GM18517 (cell line): ENCODE results near the gene TNNC1.

ENCODE experiments used
- ATAC-seq: cut with Tn5 transposase; IDR thresholded peaks from one replicate; pipeline ENCODE4 v1.9.1; 2021; ENCODE audit warnings: mild to moderate bottlenecking, moderate library complexity; ENCODE audit not compliant: unreplicated experiment

The TNNC1 gene

DNA sequence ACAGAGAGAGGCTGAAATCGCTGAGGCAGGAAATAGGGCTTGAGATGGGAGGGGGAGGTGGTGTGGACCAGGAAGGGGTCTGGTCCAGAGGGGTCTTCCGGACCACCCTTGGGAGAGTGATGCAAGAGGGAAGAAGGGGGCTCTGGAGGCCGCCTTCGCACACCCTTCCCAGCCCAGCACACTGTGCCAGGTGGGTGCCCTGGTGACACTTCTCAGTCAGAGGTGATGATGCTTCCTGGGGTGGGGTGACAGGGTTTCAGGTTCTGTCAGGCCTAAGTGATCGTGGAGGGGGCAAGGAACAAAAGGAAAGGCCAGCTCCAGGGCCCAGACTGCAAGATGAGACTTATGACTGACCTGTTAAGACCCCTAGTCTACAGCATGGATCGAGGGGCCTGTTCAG lies 21.6 kb downstream of the TNNC1 start:
- ATAC-seq: no peak

DNA sequence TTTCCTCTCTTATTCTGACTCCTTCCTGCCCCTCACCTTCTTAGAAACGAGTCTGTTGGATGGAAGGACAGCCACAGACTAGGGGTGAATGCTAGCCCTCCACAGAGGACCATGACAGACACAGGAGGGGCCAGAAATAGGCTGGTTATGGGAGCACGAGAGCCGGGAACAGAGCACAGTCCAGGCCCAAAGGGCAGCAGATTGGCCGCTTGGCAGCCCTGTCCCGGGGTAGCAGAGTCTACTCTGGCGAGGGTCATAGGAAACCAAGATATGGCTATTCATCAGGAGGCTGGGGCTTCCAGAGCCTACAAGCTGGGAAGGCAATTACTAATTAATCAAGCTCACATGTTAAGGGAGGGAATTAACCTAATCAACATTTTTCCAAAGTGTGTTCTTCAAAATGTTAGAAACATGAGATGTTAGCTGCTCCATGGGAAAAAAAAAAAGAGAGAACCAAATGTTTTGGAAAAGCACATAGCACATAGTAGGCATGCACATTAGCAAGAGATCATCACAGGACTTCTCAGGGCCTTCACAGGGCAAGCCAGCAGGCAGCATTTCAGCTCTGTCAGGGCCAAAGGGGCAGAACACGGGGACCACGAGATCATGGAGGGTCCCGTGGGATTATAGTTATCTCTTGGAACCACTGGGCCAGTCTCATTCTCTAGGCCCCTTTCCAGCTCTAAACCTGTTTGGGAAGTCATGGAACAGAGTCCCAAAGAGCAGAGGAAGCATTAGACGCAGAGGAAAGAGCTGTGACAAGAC lies 22.2 kb downstream of the TNNC1 start:
- ATAC-seq: no peak

DNA sequence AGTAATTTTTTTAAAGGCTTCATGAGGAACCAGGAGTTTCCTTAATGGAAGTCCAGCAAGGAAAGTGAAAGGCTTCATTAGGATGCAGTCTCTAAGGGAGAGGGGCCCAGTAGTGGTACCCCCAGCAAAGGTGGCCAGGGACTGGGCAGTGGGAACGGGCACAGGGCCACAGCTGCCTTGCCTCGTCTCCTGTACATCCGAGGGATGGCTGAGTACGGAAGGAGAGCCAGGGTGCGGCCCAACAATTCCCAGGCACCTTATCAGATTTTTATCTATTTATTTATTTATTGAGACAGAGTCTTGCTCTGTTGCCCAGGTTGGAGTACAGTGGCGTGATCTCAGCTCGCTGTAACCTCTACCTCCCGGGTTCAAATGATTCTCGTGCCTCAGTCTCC lies 23.4 kb downstream of the TNNC1 start:
- no peak for ATAC-seq

DNA sequence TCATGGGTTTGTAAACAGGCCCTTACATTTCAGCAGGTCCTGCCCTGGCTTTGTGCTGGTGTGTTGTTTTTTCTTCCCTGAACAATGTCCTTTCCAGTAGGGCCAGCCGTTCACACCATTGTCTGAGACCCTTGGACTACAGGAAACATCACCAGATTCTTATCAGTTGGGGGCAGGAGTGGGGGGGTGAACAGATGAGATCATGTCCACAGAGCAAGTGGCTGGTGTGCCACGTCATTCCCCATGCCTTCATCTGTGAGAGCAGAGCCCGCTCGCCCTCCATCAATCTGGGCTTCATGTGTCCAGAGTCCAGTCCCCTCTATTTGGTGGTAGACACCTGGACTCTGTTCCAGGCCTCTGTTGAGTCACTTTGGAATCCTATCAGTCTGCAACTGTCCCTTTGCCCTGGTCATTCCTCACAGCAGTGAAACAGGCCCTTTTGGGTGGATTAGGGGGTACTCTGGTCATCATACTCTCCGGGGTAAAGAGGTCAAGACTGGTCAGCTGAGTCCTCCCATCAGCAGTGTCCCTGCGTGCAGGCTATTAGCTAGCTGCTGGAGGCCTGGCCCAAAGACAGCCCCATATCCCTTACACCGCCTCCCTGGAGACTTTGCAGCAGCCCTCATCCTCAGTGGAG lies 23.9 kb downstream of the TNNC1 start:
- no peak for ATAC-seq

DNA sequence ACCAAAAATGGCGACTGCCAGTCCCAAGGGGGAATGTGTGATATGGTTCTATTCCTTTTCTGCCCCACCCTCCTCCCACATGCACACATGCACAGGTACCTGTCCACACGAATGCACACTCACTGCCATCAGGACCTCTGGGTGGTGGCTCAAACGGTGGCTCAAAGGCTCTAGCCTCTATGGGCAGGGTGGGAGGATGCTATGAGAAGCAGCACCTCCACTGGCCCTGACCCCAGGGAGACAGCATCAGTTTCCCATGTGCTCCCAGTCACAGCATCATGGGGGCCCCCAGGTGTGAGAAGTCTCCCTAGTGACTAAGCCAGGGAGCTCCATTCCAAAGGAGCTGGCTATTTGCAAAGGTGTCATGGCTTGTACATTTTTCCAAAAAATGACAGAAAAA lies 24.8 kb downstream of the TNNC1 start:
- ATAC-seq: no peak

DNA sequence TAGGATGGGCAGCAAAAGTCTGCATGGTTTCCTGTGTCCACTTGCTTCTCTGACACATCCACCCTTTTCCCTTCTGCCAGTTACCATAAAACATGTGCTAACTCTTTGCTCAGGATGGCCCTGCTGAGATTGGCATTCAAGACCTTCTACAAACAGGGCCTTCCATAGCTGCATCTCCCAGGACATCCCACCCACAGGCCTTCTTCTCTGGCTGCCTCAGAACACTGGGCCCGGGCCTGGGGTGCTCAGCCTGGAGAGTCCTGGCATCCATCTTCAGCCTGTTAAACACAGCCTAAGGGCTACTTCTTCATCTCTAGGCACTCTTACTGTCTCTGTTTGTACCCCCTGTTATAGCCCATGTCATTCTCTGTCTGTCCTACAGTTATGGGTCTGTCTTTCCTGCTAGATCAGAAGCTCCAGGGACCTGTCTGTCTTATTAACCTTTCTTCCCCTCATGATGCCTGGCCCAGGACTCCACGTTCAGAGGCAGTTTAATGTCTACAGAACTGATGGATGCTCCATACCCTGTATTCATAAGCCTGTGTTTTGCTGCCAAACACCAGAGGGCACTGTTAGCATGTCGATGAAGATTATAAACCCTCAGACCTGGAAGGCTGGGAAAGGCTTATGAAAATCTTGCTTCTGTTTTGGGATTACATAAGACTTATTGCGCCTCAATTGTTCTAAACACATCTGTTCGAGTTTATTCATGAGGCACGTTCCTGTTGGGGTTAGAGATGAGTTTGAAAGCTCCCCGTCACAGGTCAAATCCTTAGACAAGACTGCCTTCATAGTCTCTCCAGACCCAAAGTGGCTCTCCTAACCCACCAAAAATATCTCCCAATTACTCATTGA lies 25.5 kb downstream of the TNNC1 start:
- no peak for ATAC-seq

DNA sequence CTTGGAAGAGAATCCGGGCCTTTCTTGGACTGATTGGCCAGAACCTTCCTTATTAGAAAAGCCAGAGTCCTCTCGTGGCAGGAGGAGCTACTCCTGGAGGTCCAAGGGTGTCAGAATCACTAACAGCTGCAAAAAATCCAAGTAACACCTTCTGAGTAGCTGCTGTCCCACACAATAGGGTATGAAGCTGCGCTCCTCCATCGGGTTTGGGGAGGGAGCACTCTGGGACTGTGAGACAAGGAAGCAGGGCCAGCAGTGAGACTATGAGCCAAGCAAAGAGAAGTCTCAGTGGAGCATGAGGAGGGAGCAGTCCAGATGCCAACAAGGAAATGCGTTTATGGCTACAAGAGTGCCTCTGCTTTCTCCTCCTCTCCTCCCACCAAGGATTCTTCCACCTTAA lies 30.7 kb downstream of the TNNC1 start:
- no peak for ATAC-seq

DNA sequence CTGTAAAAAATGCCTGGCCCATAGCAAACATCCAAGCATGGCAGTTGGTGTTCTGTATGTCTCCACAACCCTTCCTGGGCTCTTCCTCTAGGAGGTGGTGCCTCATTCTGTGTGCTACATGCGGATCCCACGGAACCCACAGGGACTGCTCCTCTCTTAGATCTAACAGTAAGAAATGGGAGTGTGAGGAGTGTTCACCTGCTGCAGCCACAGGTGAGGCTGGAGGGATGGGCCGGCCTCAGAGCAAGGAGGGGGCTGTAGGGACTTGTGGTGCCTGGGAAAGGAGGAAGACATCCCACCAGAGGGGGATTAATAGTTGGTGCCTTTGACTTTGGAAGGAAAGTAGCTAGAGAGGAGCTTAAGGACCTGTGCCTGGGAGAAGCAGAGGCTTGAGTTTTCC lies 31.2 kb downstream of the TNNC1 start:
- ATAC-seq: no peak

DNA sequence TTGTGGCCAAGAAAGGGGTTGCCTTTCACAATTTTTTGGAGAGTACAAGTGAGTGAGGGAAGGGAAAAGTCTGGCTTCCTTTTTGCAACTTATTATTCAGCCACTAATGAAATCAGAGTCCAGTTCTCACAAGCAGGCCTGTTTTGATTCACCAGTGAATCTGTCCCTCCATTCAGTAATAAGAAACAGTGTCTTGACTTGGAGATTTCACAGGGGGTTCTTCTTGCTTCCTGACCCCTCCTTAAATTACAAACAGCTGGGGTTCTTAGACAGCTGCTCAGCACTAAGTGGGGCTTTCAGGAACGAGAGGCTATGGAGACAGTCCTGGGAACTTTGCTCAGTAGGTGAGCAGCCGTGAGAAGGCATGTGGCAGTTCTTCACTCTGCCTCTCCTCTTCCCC lies 33.5 kb downstream of the TNNC1 start:
- no peak for ATAC-seq

DNA sequence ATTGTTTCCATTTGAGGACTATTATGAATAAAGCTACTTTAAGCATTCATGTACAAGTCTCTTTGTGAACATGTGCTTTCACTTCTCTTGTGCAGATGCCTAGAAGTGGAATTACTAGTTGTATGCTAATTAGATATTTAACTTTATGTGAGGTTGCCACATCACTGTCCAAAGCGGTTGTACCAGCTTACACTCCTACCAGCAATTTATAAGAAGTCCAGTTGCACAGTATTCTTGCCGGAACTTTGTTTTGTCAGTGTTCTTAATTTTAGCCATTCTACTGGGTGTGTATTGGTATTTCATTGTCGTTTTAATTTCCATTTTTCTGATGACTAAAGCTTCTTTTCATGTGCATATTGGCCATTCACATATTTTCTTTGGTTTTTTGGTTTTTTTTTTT lies 38.0 kb downstream of the TNNC1 start:
- ATAC-seq: no peak

DNA sequence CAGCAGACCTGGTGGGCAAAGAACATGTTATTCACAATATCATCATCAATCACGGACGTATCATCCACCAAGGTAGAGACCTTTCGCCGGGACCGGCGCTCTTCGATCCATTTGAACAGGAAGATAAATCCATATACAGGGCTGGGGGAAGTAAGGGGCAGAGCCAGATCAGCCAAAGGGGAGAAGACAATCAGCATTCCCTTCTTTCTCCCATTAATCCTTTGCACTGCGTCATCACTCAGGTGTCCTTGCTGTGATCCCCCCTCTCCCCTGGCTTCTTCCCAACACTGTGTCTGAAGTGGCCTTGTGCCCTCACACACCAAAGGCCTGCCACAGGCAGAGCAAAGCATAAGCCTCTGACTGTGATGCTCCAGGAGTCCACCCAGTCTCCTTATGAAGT lies 45.4 kb downstream of the TNNC1 start:
- ATAC-seq: no peak

DNA sequence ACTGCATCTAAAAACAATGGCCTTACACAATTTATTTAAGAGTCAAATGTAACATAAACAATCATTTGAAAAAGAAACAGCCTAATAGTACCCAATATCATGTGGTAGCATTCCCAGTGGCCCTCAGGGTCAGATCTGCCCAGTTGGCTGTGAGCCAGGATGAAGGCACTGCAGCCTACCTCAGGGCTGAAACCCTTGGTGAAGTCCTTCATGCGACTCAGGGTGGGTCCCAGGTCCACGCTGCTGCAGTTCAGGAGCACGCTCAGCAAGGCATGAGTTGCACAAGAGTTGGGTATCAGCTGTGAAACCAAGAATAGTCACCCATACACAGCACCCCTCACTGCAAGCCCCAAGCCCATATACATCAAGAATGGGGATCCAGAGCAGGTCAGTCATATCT lies 46.1 kb downstream of the TNNC1 start:
- ATAC-seq: no peak

DNA sequence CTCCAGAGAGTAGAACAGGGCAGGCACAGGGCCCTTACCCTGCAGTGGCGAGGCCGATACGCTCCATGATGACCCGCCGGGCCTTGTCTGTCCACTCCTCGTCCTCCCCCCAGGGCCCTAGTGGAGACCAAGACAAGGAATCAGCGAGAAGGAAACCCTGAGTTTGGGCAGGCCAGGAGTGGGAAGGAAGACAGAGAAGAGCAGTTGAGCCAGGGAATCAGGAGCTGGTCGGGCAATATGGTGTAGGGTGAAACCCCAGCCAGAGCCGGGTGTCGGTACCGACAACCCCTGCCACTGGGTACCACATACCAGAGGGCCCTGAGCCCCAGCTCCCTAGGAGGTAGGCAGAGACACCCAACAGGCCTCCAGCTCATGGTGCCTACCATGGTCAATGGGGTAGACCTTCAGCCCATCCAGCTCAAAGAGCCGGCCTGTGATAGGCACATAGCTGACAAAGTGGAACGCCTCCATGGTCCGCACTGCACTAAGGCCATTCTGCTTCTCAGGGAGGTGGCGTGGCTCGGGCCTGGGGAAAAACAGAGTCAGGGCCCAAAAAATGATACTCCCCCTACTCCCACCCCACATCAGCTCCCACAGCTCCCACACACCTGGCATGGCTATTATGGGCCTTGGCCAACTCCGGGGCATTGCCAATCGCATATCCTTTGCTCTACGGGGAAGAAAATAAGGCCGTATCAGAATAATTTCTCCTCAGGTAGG lies 46.9 kb downstream of the TNNC1 start:
- ATAC-seq: no peak

DNA sequence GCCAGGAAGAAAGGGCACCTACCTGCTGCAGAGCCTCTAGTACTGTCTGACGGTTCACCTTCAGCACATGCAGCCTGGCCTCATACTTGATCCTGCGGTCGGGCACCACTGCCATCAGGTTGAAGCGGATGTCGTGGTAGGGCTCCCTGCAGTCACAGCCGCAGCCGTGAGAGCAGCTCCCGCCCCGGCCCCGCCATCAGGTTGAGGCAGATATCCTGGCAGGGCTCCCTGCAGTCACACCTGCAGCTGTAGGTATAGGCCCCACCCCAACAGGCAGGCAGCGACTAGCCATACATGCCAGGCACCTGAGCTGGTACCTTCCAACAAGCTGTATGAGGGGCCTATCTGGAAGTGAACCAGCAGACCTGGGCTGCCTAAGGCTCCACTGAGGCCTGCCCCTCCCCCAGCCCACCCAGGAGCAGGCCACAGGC lies 47.6 kb downstream of the TNNC1 start:
- ATAC-seq: no peak

DNA sequence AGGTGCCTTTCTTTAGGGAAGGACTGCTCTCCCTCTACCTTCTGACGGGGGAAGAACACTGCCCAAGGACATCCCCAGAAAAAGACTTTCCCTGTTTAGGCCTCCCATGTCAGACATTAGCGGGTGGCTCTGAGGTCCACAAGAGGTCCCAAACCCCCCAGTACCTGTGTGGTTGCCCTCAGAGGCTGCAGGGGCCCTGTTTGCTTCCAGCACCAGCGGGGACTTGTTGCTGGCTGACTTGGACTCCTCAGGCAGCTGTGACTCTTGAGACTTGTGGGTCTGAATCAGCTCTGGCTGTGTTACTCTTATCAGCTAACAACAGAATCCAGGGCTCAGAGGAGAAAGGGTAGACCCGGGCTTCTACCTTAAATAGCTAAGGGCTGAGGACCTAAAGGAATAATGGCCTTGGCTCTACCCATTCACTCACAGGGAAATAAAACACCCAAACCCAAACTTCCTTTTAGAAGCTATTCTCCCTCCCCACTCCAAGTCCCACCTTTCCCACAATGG lies 48.2 kb downstream of the TNNC1 start:
- no peak for ATAC-seq

DNA sequence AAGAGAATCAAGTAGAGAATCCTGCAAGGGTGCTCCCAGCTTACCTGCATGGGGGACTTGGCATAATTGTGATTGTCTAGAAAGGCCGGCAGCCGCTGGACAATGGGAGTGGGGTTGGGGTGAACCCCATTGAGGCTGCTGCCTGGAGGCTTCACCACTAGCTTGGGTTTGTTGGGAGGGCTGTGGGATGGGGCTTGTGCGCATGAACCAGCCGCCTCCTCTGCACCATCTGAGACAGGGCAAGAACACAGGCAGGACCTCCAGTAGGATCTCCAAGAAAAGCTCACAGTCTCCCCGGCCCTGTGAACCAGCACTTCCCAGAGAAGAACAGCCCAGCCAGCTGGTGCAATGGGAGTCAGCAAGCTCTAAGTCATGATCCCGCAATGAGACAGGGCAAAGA lies 48.8 kb downstream of the TNNC1 start:
- ATAC-seq: no peak

DNA sequence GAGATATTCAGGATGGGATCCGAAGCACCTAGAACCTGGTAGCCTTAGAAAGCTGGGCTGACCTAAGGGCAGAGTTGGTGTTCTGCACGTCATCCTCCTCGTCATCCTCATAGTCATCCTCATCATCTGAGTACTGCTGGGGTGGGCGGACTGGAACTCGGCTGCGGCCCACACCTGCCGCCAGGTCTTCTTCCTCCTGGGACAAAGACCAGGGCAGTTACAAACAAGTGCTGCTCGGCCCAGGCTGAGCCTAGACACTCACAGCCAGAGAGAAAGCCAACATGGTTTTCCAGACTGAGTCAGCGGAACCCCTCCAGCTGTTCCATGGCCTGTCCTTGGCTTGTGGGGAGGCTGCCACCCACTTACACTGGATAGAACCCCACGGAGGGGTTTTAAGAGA lies 49.5 kb downstream of the TNNC1 start:
- no peak for ATAC-seq

DNA sequence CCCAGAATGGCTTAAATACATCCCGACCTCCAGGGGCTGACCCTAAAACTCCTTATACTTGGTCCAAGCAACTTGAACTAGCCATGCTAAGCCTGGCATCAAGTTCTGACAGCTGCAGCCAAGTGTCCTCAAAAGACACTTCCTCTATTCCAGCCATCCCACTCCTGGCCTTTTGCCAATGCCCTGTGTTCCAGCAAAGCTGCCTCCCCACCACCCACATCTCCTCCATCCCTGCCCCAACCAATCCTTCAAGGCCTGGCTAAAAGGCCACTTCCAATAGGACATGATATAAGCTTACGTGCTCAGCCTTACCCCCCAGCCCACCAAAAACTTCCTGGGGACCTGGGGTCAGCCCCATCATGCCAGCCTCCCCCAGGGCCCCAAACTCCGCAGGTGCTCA lies 49.9 kb downstream of the TNNC1 start:
- ATAC-seq: no peak

DNA sequence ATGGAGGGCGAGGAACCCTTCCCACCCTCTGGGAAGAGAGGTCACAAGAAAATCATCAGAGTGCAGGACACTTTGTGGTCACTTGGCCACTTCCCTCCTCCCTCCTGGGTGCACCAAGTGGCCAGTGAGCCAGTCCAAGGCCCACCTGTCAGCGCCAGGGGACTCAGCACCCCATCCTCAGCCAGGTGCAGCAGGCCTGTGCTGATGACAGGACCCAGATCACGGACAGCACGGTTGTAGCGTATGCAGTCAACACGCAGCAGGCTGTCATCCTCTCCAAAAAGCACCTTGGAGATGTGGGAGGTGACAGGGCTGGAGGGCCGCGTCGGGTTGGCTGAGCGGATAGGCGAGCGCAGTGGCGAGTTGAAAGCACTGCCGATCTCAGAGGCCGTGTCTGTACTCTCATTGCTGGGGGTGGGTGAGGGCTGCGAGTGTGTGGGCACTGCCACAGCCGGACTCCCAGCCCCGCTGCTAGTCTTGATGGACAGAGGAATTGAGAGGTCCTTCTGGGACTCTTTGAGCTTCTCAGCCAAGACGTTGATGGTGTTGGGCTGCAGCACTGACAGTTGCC lies 50.5 kb downstream of the TNNC1 start:
- no peak for ATAC-seq

DNA sequence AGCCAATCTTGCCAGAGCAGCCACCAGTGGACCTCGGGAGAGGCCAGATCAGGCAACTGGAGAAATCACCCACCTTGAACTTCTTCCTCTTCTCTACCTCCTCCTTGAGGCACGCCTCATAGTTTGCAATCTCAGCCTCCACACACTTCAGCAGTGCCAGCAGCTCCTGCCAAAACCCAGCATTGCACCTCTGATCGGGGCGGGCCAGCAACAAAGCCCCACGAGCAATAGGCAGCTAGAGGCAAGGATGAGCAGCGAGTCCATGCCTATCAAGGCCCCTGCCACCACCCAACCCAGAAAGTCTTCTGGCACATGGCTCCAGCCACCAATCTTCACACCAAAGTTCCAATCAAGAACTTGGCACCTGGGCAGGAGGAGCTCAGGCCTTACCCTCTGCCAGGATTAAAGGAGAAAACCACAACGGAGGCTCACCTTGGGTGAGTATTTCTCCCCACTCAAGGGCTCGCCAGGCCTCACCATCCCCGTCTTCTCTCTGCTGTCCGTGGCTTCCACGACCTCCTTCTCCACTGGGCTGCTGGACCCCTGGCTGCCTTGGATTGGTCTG lies 51.1 kb downstream of the TNNC1 start:
- ATAC-seq: no peak
